Activated CD4-positive, alpha-beta T cell treated with anti-CD3 and anti-CD28 coated beads, Interleukin-2, amount 10 ng/mL, durations not matched to agents 24 days and 14 days (primary cell): ENCODE measurements around the gene WRAP53. TPM values are rescaled to one million over a fixed set of nuclear protein-coding genes. Genes with fewer than 3 reads are reported as not detected.
"Not testable (repeated sequence)": the region's sequence is repeated elsewhere in the genome, so short reads cannot be mapped to it uniquely, and the experiment has no call there.

Source experiments
- DNase-seq: peaks from one replicate; pipeline ENCODE4 v3.0.0; 2022
- H3K27ac Mint-ChIP-seq: one replicate; pipeline ENCODE4 v1.8.0; 2022; ENCODE audit warnings: mild to moderate bottlenecking, mixed read lengths
- H3K27me3 Mint-ChIP-seq: one replicate; pipeline ENCODE4 v1.8.0; 2022; ENCODE audit warnings: mixed read lengths
- H3K36me3 Mint-ChIP-seq: one replicate; pipeline ENCODE4 v1.8.0; 2022; ENCODE audit warnings: low read depth, mild to moderate bottlenecking, mixed read lengths
- H3K4me1 Mint-ChIP-seq: one replicate; pipeline ENCODE4 v1.8.0; 2021; ENCODE audit warnings: mixed read lengths
- H3K4me3 Mint-ChIP-seq: one replicate; pipeline ENCODE4 v1.8.0; 2022; ENCODE audit warnings: mild to moderate bottlenecking, moderate library complexity, mixed read lengths
- H3K9me3 Mint-ChIP-seq: one replicate; pipeline ENCODE4 v1.8.0; 2021; ENCODE audit warnings: mixed read lengths
- intact Hi-C: fragments of 100-400 bp; cut with micrococcal nuclease; formaldehyde crosslinking; loops from one replicate; pipeline ENCODE4 v1.15.1; 2023
- total RNA-seq: library from RNA; stranded (reverse); gene quantifications from 2 replicates; pipeline ENCODE4 v1.2.3, GENCODE V29; 2022

WRAP53 gene
- total RNA-seq: 33.8 and 35.0 TPM in 2 replicates

- Mint-ChIP-seq H3K4me1 (peaks cover 24% of the 10 kb centered on the region), H3K36me3 (peaks cover 33% of the 10 kb centered on the region), H3K27ac (peak within 1 kb of the TSS; percentile 97), H3K4me3 (peak within 1 kb of the TSS; percentile 93), H3K27me3 (no peaks in the 10 kb centered on the region), H3K9me3 (no peaks in the 10 kb centered on the region)
- DNase-seq: peak; percentile 99
- intact Hi-C loops: loop anchor here (1.0 to 10.0 kb wide), 14 partner anchors 29 to 467 kb away; partner anchors contain the start of genes CHD3, CNTROB, CTDNEP1 and DNAH2
These were observed at the start of gene WRAP53 for GRCh38 chr17:7687908-7688807. Gene WRAP53 (plus strand): TSS chr17:7688477. CDS start chr17:7688649, 172 bp downstream.

- Mint-ChIP-seq H3K27me3 (peaks cover 6% of the 10 kb centered on the region), H3K4me1 (peaks cover 11% of the 10 kb centered on the region), H3K36me3 (no peaks in the 10 kb centered on the region), H3K4me3 (no peak overlapping the region), H3K27ac (no peak overlapping the region), H3K9me3 (no peaks in the 10 kb centered on the region)
- intact Hi-C loops: no loop called here
- no peak for DNase-seq
These were observed 47.5 kb upstream of the WRAP53 start for GRCh38 chr17:7640783-7641182.

- H3K27ac Mint-ChIP-seq, intact Hi-C loops, H3K27me3 Mint-ChIP-seq, H3K36me3 Mint-ChIP-seq, H3K9me3 Mint-ChIP-seq: not testable (repeated sequence)
- peak; percentile 79 for DNase-seq
- peak overlapping the region; percentile 62 for H3K4me3 Mint-ChIP-seq
- H3K4me1 Mint-ChIP-seq: peaks cover 11% of the 10 kb centered on the region
These were observed 46.6 kb upstream of the WRAP53 start for GRCh38 chr17:7641635-7642034.

GRCh38 chr17:7644775-7645174, 43.5 kb upstream of the WRAP53 start:
- peaks cover 11% of the 10 kb centered on the region for H3K4me1 Mint-ChIP-seq
- no peak overlapping the region for H3K27ac Mint-ChIP-seq
- intact Hi-C loops: no loop called here
- peaks cover 16% of the 10 kb centered on the region for H3K27me3 Mint-ChIP-seq
- no peak for DNase-seq
- no peaks in the 10 kb centered on the region for H3K36me3 Mint-ChIP-seq
- no peaks in the 10 kb centered on the region for H3K9me3 Mint-ChIP-seq
- H3K4me3 Mint-ChIP-seq: peak overlapping the region; percentile 3

- Mint-ChIP-seq H3K27me3 (peaks cover 27% of the 10 kb centered on the region), H3K9me3 (no peaks in the 10 kb centered on the region), H3K36me3 (no peaks in the 10 kb centered on the region), H3K4me1 (peaks cover 23% of the 10 kb centered on the region), H3K4me3 (no peak overlapping the region), H3K27ac (no peak overlapping the region)
- no peak for DNase-seq
- intact Hi-C loops: no loop called here
These were observed 41.8 kb upstream of the WRAP53 start for GRCh38 chr17:7646457-7646856.

- Mint-ChIP-seq H3K27me3 (peaks cover 30% of the 10 kb centered on the region), H3K4me3 (no peak overlapping the region), H3K4me1 (peaks cover 23% of the 10 kb centered on the region), H3K27ac (no peak overlapping the region), H3K36me3 (no peaks in the 10 kb centered on the region), H3K9me3 (no peaks in the 10 kb centered on the region)
- intact Hi-C loops: no loop called here
- no peak for DNase-seq
These were observed 41.3 kb upstream of the WRAP53 start for GRCh38 chr17:7647018-7647417.

- intact Hi-C loops: loop anchor here (1.0 to 5.0 kb wide), 2 partner anchors 33 to 36 kb away; no protein-coding TSS in a partner anchor
These were observed 37.7 kb upstream of the WRAP53 start, which contains the start of gene ATP1B2 for GRCh38 chr17:7650509-7651096. Gene ATP1B2 (plus strand): TSS chr17:7650926. CDS start chr17:7651519, 593 bp downstream.

GRCh38 chr17:7651097-7651664, 37.1 kb upstream of the WRAP53 start:
- intact Hi-C loops: loop anchor here (5.0 kb wide), 1 partner anchor 34 kb away; no protein-coding TSS in a partner anchor
- DNase-seq: no peak
- Mint-ChIP-seq H3K4me3 (peak overlapping the region; percentile 82), H3K27me3 (peaks cover 57% of the 10 kb centered on the region), H3K27ac (peak overlapping the region; percentile 23), H3K36me3 (no peaks in the 10 kb centered on the region), H3K9me3 (no peaks in the 10 kb centered on the region), H3K4me1 (peaks cover 15% of the 10 kb centered on the region)

More at GRCh38 chr17:7650509-7651096, 37.7 kb upstream of the WRAP53 start, which contains the start of gene ATP1B2:
- H3K9me3 Mint-ChIP-seq: no peaks in the 10 kb centered on the region
- H3K36me3 Mint-ChIP-seq: no peaks in the 10 kb centered on the region
- H3K4me1 Mint-ChIP-seq: peaks cover 15% of the 10 kb centered on the region
- peak; percentile 92 for DNase-seq
- peak within 1 kb of the TSS; percentile 23 for H3K27ac Mint-ChIP-seq
- peaks cover 57% of the 10 kb centered on the region for H3K27me3 Mint-ChIP-seq
- H3K4me3 Mint-ChIP-seq: peak within 1 kb of the TSS; percentile 82

- intact Hi-C loops: loop anchor here (5.0 kb wide), 1 partner anchor 35 kb away; no protein-coding TSS in a partner anchor
- no peaks in the 10 kb centered on the region for H3K36me3 Mint-ChIP-seq
- DNase-seq: no peak
- H3K4me1 Mint-ChIP-seq: peaks cover 15% of the 10 kb centered on the region
- no peaks in the 10 kb centered on the region for H3K9me3 Mint-ChIP-seq
- peaks cover 56% of the 10 kb centered on the region for H3K27me3 Mint-ChIP-seq
- no peak overlapping the region for H3K27ac Mint-ChIP-seq
- peak overlapping the region; percentile 50 for H3K4me3 Mint-ChIP-seq
These were observed 36.5 kb upstream of the WRAP53 start for GRCh38 chr17:7651665-7652387.

- Mint-ChIP-seq H3K4me1 (peaks cover 15% of the 10 kb centered on the region), H3K27me3 (peaks cover 56% of the 10 kb centered on the region), H3K4me3 (no peak overlapping the region), H3K9me3 (no peaks in the 10 kb centered on the region), H3K36me3 (no peaks in the 10 kb centered on the region), H3K27ac (no peak overlapping the region)
- no peak for DNase-seq
- intact Hi-C loops: loop anchor here (5.0 kb wide), 1 partner anchor 35 kb away; no protein-coding TSS in a partner anchor
These were observed 35.6 kb upstream of the WRAP53 start for GRCh38 chr17:7652388-7653356.

GRCh38 chr17:7654832-7655540, 33.3 kb upstream of the WRAP53 start:
- Mint-ChIP-seq H3K9me3 (no peaks in the 10 kb centered on the region), H3K4me3 (no peak overlapping the region), H3K27me3 (peaks cover 44% of the 10 kb centered on the region), H3K27ac (no peak overlapping the region), H3K4me1 (peaks cover 13% of the 10 kb centered on the region), H3K36me3 (peaks cover 2% of the 10 kb centered on the region)
- DNase-seq: no peak
- intact Hi-C loops: loop anchor here (5.0 kb wide), 1 partner anchor 38 kb away; no protein-coding TSS in a partner anchor

- Mint-ChIP-seq H3K36me3 (peaks cover 2% of the 10 kb centered on the region), H3K9me3 (no peaks in the 10 kb centered on the region), H3K4me3 (no peak overlapping the region), H3K27ac (no peak overlapping the region), H3K4me1 (peaks cover 8% of the 10 kb centered on the region), H3K27me3 (peaks cover 39% of the 10 kb centered on the region)
- intact Hi-C loops: no loop called here
- DNase-seq: no peak
These were observed 32.8 kb upstream of the WRAP53 start for GRCh38 chr17:7655541-7655840.
